ENCODE data around the gene SEMA3C. TPM values are rescaled to one million over a fixed set of nuclear protein-coding genes. Genes with fewer than 3 reads are reported as not detected.
A peak's percentile ranks its signal among the peaks of the same experiment; 100 is the strongest.

The SEMA3C gene
- total RNA-seq, 1 experiment from 2014 or later, result 232 TPM

DNA sequence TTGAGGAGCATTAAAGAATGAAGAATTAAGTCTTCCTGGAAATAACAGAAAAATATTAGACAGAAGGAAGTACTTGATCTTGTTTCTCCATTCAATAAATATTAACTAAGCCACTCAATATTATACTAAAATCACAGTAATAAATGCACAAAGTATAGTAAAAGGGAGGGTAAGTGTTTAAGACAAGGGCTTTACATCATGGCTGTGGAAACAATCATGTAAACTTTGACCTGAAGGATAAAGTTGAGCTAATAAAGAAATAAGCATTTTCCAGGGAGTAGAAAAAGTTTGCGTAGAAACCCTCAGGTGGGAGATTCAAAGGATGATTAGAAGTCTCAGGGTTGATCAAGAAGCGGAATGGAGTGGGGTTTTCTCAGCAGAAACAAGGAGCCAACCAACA lies 78.2 kb downstream of the SEMA3C start:
- CTCF ChIA-PET, result no interaction called here
- intact Hi-C loops (cut with micrococcal nuclease; ENCODE audit: unreplicated experiment), result no loop called here
- no peak for TF ChIP-seq CTCF (IDR thresholded peaks at IDR 0.05)
- TF ChIP-seq TCF7L2 (IDR thresholded peaks at IDR 0.05; ENCODE audit: low read depth, low read length), result no peak
- TF ChIP-seq, protein P1, sequence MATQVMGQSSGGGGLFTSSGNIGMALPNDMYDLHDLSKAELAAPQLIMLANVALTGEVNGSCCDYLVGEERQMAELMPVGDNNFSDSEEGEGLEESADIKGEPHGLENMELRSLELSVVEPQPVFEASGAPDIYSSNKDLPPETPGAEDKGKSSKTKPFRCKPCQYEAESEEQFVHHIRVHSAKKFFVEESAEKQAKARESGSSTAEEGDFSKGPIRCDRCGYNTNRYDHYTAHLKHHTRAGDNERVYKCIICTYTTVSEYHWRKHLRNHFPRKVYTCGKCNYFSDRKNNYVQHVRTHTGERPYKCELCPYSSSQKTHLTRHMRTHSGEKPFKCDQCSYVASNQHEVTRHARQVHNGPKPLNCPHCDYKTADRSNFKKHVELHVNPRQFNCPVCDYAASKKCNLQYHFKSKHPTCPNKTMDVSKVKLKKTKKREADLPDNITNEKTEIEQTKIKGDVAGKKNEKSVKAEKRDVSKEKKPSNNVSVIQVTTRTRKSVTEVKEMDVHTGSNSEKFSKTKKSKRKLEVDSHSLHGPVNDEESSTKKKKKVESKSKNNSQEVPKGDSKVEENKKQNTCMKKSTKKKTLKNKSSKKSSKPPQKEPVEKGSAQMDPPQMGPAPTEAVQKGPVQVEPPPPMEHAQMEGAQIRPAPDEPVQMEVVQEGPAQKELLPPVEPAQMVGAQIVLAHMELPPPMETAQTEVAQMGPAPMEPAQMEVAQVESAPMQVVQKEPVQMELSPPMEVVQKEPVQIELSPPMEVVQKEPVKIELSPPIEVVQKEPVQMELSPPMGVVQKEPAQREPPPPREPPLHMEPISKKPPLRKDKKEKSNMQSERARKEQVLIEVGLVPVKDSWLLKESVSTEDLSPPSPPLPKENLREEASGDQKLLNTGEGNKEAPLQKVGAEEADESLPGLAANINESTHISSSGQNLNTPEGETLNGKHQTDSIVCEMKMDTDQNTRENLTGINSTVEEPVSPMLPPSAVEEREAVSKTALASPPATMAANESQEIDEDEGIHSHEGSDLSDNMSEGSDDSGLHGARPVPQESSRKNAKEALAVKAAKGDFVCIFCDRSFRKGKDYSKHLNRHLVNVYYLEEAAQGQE (IDR thresholded peaks at IDR 0.05; ENCODE audit: insufficient read depth in 1 of 2, low read depth in 2 of 2, low read length in 1 of 2), result no peak
- TF ChIP-seq SIN3A (IDR thresholded peaks at IDR 0.05; ENCODE audit: borderline replicate concordance, insufficient read depth, low read depth, low read length), result no peak
- no peak for TF ChIP-seq POLR2AphosphoS5 (IDR thresholded peaks at IDR 0.05; ENCODE audit: low read depth, low read length)

GRCh38 chr7:80839855-80840254 lies 79.0 kb downstream of the SEMA3C start:
- ATAC-seq (no peak), DNase-seq (ENCODE audit: low read depth, low spot score) (no peak)
- intact Hi-C loops (cut with micrococcal nuclease; ENCODE audit: unreplicated experiment), result no loop called here
- H3K36me3 ChIP-seq (ENCODE audit: control insufficient read depth, insufficient read depth, low read length), result no peaks in the 10 kb centered on the region; the same call in 1 of the 2 replicates
- H3K4me3 ChIP-seq (ENCODE audit: low read depth in 2 of 2, low read length in 2 of 2), result no peak overlapping the region
- no TSS peak for BruUV-seq (replicated peaks)
- H3K4me1 ChIP-seq (ENCODE audit: control insufficient read depth, insufficient read depth, low read length), result peaks cover 88% of the 10 kb centered on the region
- H3K9me3 ChIP-seq (ENCODE audit: control insufficient read depth, insufficient read depth, low read depth, low read length), result no peaks in the 10 kb centered on the region
- H3K27ac ChIP-seq (ENCODE audit: low read length), result peak overlapping the region; percentile 77; the same call in 1 of the 2 replicates
- in situ Hi-C loops (cut with HindIII; ENCODE audit: low pct_unique_long_range_greater_than_20kb, low sequenced_read_pairs), result no loop called here
- CTCF ChIA-PET, result no interaction called here
- H3K27me3 ChIP-seq (ENCODE audit: control insufficient read depth, insufficient read depth, low read length), result no peaks in the 10 kb centered on the region
- POLR2A ChIA-PET, result interaction anchor here (0.6 kb wide), 1 partner anchor 85 kb away, joined by 3 read pairs; no protein-coding TSS in a partner anchor
- no peak for TF ChIP-seq TCF7L2 (IDR thresholded peaks at IDR 0.05; ENCODE audit: low read depth, low read length)
- TF ChIP-seq SIN3A (IDR thresholded peaks at IDR 0.05; ENCODE audit: borderline replicate concordance, insufficient read depth, low read depth, low read length), result no peak
- TF ChIP-seq POLR2AphosphoS5 (IDR thresholded peaks at IDR 0.05; ENCODE audit: low read depth, low read length), result no peak
- no peak for TF ChIP-seq CTCF (IDR thresholded peaks at IDR 0.05)
- TF ChIP-seq, protein P1 (IDR thresholded peaks at IDR 0.05; ENCODE audit: insufficient read depth in 1 of 2, low read depth in 2 of 2, low read length in 1 of 2), result no peak

More for the DNA sequence above, 78.2 kb downstream of the SEMA3C start:
- in situ Hi-C loops (cut with HindIII; ENCODE audit: low pct_unique_long_range_greater_than_20kb, low sequenced_read_pairs), result no loop called here
- peaks cover 88% of the 10 kb centered on the region for H3K4me1 ChIP-seq (ENCODE audit: control insufficient read depth, insufficient read depth, low read length)
- ATAC-seq (no peak), DNase-seq (ENCODE audit: low read depth, low spot score) (no peak)
- H3K4me3 ChIP-seq (ENCODE audit: low read depth in 2 of 2, low read length in 2 of 2), result no peak overlapping the region
- POLR2A ChIA-PET, result interaction anchor here (0.6 kb wide), 2 partner anchors 12 to 72 kb away, joined by 5 to 9 read pairs; no protein-coding TSS in a partner anchor
- H3K27ac ChIP-seq (ENCODE audit: low read length), result peak overlapping the region; percentile 37; the same call in 1 of the 2 replicates
- H3K27me3 ChIP-seq (ENCODE audit: control insufficient read depth, insufficient read depth, low read length), result no peaks in the 10 kb centered on the region
- no TSS peak for BruUV-seq (replicated peaks)
- no peaks in the 10 kb centered on the region; the same call in 1 of the 2 replicates for H3K36me3 ChIP-seq (ENCODE audit: control insufficient read depth, insufficient read depth, low read length)
- no peaks in the 10 kb centered on the region for H3K9me3 ChIP-seq (ENCODE audit: control insufficient read depth, insufficient read depth, low read depth, low read length)

Measured in Panc1 (cell line).